CD14-positive monocyte (primary cell): ENCODE data around the gene SLC22A1. TPM values are rescaled to one million over a fixed set of nuclear protein-coding genes. Genes with fewer than 3 reads are reported as not detected.

Experiments used
- DNase-seq, 3 donors: peaks; one replicate each; pipeline ENCODE4 v3.0.0-alpha.2; 2011 to 2022
- H2AFZ ChIP-seq: 2 replicates; pipeline ENCODE4 v1.6.0; 2012; ENCODE audit warnings: mild to moderate bottlenecking, low read depth, low read length, inconsistent platforms; ENCODE audit not compliant: insufficient read depth, poor library complexity, severe bottlenecking
- H3K27ac ChIP-seq, 2 donors: 1 replicate in 1 of 2; 2 replicates in 1 of 2; pipeline ENCODE4 v1.5.1; 2012 to 2013; ENCODE audit warnings: low read length in 2 of 2, control low read depth in 1 of 2, inconsistent platforms in 1 of 2, low read depth in 1 of 2, mild to moderate bottlenecking in 1 of 2
- H3K27me3 ChIP-seq, 2 donors: one replicate each; pipeline versions ENCODE4 v1.6.0 to v1.6.1; 2011 to 2013; ENCODE audit warnings: low read length in 2 of 2; ENCODE audit not compliant: control insufficient read depth in 2 of 2, insufficient read depth in 2 of 2
- H3K36me3 ChIP-seq, 2 donors: replicated peaks in 1 of 2; 1 replicate in 1 of 2; 2 replicates in 1 of 2; pipeline versions ENCODE4 v1.5.1 to v1.6.1; 2012 to 2013; ENCODE audit warnings: low read length in 2 of 2, control low read depth in 1 of 2, inconsistent platforms in 1 of 2, mild to moderate bottlenecking in 1 of 2; ENCODE audit not compliant: insufficient read depth in 2 of 2, control insufficient read depth in 1 of 2
- H3K4me1 ChIP-seq, 2 donors: 1 replicate in 1 of 2; 2 replicates in 1 of 2; pipeline versions ENCODE4 v1.5.1 to v1.6.1; 2012 to 2013; ENCODE audit warnings: low read length in 2 of 2, control low read depth in 1 of 2, inconsistent platforms in 1 of 2, mild to moderate bottlenecking in 1 of 2, moderate library complexity in 1 of 2; ENCODE audit not compliant: insufficient read depth in 2 of 2, control insufficient read depth in 1 of 2
- H3K4me2 ChIP-seq: replicated peaks from 2 replicates; pipeline ENCODE3; 2012; ENCODE audit warnings: low read length, moderate library complexity, mild to moderate bottlenecking; ENCODE audit not compliant: poor library complexity, severe bottlenecking; ENCODE audit errors: extremely low read depth
- H3K4me3 ChIP-seq, 3 experiments: fragments of 200-600 bp in 1 of 3; sonication (generic) in 1 of 3; replicated peaks in 1 of 3; 1 replicate in 2 of 3; 2 replicates in 1 of 3; pipeline ENCODE4 v1.5.1; 2011 to 2013; ENCODE audit warnings: low read length in 3 of 3, mild to moderate bottlenecking in 3 of 3, control low read depth in 2 of 3, low read depth in 2 of 3, inconsistent platforms in 1 of 3, moderate library complexity in 1 of 3
- H3K79me2 ChIP-seq: 2 replicates; pipeline ENCODE4 v1.6.0; 2012; ENCODE audit warnings: mild to moderate bottlenecking, control low read depth, inconsistent platforms, low read length, moderate library complexity; ENCODE audit not compliant: insufficient read depth
- H3K9ac ChIP-seq: 2 replicates; pipeline ENCODE4 v1.6.0; 2017; ENCODE audit warnings: low read length, mild to moderate bottlenecking; ENCODE audit not compliant: insufficient read depth, poor library complexity, severe bottlenecking
- H3K9me3 ChIP-seq, 2 donors: replicated peaks in 1 of 2; 1 replicate in 1 of 2; 2 replicates in 1 of 2; pipeline versions ENCODE4 v1.5.1 to v1.6.1; 2012 to 2013; ENCODE audit warnings: low read length in 2 of 2, control low read depth in 1 of 2; ENCODE audit not compliant: control insufficient read depth in 1 of 2, insufficient read depth in 1 of 2
- H4K20me1 ChIP-seq: 2 replicates; pipeline ENCODE4 v1.6.0; 2012; ENCODE audit warnings: mild to moderate bottlenecking, low read length, control low read depth, moderate library complexity; ENCODE audit not compliant: insufficient read depth
- H3K27ac Mint-ChIP-seq, 7 donors: one replicate each; pipeline ENCODE4 v1.8.0; 2020; ENCODE audit warnings: mild to moderate bottlenecking in 7 of 7, mixed read lengths in 7 of 7, moderate library complexity in 6 of 7, inconsistent platforms in 2 of 7
- H3K27me3 Mint-ChIP-seq, 3 donors: one replicate each; pipeline ENCODE4 v1.8.0; 2021 to 2022; ENCODE audit warnings: low read depth in 3 of 3, mild to moderate bottlenecking in 3 of 3, mixed read lengths in 3 of 3, moderate library complexity in 3 of 3, inconsistent platforms in 1 of 3
- H3K36me3 Mint-ChIP-seq, 2 donors: one replicate each; pipeline ENCODE4 v1.8.0; 2020; ENCODE audit warnings: mixed read lengths in 2 of 2, inconsistent platforms in 1 of 2, mild to moderate bottlenecking in 1 of 2
- H3K4me1 Mint-ChIP-seq: one replicate; pipeline ENCODE4 v1.8.0; 2020; ENCODE audit warnings: mild to moderate bottlenecking, mixed read lengths
- H3K4me3 Mint-ChIP-seq, 2 donors: one replicate each; pipeline ENCODE4 v1.8.0; 2020; ENCODE audit warnings: mild to moderate bottlenecking in 2 of 2, mixed read lengths in 2 of 2, moderate library complexity in 1 of 2
- H3K9me3 Mint-ChIP-seq, 7 donors: one replicate each; pipeline ENCODE4 v1.8.0; 2020 to 2022; ENCODE audit warnings: mixed read lengths in 7 of 7, mild to moderate bottlenecking in 6 of 7, moderate library complexity in 6 of 7, inconsistent platforms in 2 of 7
- CTCF ChIP-seq: fragments of 200-600 bp; IDR thresholded peaks from one replicate; pipeline ENCODE4 v1.8.0; 2022; ENCODE audit warnings: antibody characterized with exemption, mild to moderate bottlenecking
- WGBS: methylation state at CpG from one replicate; pipeline ENCODE4 v1.1.5; 2013; ENCODE audit warnings: missing lambda C conversion rate; ENCODE audit not compliant: insufficient coverage; 5-methylcytosine and 5-hydroxymethylcytosine counted together
- intact Hi-C, 2 donors: fragments of 100-400 bp; cut with micrococcal nuclease; formaldehyde crosslinking; loops; one replicate each; pipeline versions ENCODE4 v1.15.0 to v1.15.1; 2023
- polyA plus RNA-seq, 3 donors: library from polyadenylated mRNA; depleted of rRNA in 1 of 3; unstranded in 2 of 3; stranded (reverse) in 1 of 3; fragments of 300-500 nt in 2 of 3; fragments of >200 nt in 1 of 3; fragmentation: Illumina TruSeq in 2 of 3; gene quantifications; 1 replicate in 2 of 3; 2 replicates in 1 of 3; pipeline ENCODE4 v1.2.3, GENCODE V29; 2012 to 2021

SLC22A1 gene
- polyA plus RNA-seq, 3 donors, result 0.36 to 0.48 TPM; not detected in 1

GRCh38 chr6:160106701-160107100 lies 14.9 kb upstream of the SLC22A1 start:
- peaks cover 44 to 76% of the 10 kb centered on the region in 2 donors for H3K36me3 ChIP-seq
- intact Hi-C loops, result no loop called here

GRCh38 chr6:160108077-160108476 lies 13.5 kb upstream of the SLC22A1 start:
- Mint-ChIP-seq H3K4me3 (no peak overlapping the region), H3K9me3 (peaks cover 0 to 5% (median 0%) of the 10 kb centered on the region in 7 donors), H3K36me3 (peaks cover 51 to 52% of the 10 kb centered on the region in 2 donors), H3K4me1 (no peaks in the 10 kb centered on the region), H3K27ac (no peak overlapping the region), H3K27me3 (peaks cover 0 to 8% (median 1%) of the 10 kb centered on the region in 3 donors)
- Histone ChIP-seq H3K36me3 (peaks cover 30 to 62% of the 10 kb centered on the region in 2 donors), H3K9me3 (no peaks in the 10 kb centered on the region), H3K4me2 (no peak overlapping the region), H3K27me3 (no peaks in the 10 kb centered on the region), H3K9ac (no peak overlapping the region), H3K79me2 (no peaks in the 10 kb centered on the region), H3K27ac (no peak overlapping the region), H4K20me1 (peaks cover 69% of the 10 kb centered on the region), H3K4me1 (no peaks in the 10 kb centered on the region), H2AFZ (no peak overlapping the region), H3K4me3 (no peak overlapping the region)
- no peak for DNase-seq
- WGBS, result 97% methylated on average over 4 of the region's 5 CpGs
- TF ChIP-seq CTCF, result no peak
- intact Hi-C loops, result no loop called here

More at GRCh38 chr6:160106701-160107100, 14.9 kb upstream of the SLC22A1 start:
- Histone ChIP-seq H3K9me3 (no peaks in the 10 kb centered on the region), H2AFZ (no peak overlapping the region), H3K27me3 (no peaks in the 10 kb centered on the region), H3K4me2 (no peak overlapping the region), H3K79me2 (no peaks in the 10 kb centered on the region), H3K4me1 (peaks cover under 1 to 7% of the 10 kb centered on the region in 2 donors), H3K9ac (no peak overlapping the region), H3K27ac (no peak overlapping the region), H4K20me1 (peaks cover 83% of the 10 kb centered on the region), H3K4me3 (no peak overlapping the region)
- Mint-ChIP-seq H3K9me3 (peaks cover 0 to 5% (median 0%) of the 10 kb centered on the region in 7 donors), H3K4me1 (peaks cover 2% of the 10 kb centered on the region), H3K27ac (no peak overlapping the region), H3K27me3 (peaks cover 0 to 8% (median 1%) of the 10 kb centered on the region in 3 donors), H3K36me3 (peaks cover 65 to 66% of the 10 kb centered on the region in 2 donors), H3K4me3 (no peak overlapping the region)
- TF ChIP-seq CTCF, result no peak
- no peak for DNase-seq
- WGBS, result 100% methylated on average over 3 of the region's 4 CpGs
